ENCODE measurements around the gene PCBD2.
"Not testable (repeated sequence)": the region's sequence is repeated elsewhere in the genome, so short reads cannot be mapped to it uniquely, and the experiment has no call there.

Gene PCBD2

DNA sequence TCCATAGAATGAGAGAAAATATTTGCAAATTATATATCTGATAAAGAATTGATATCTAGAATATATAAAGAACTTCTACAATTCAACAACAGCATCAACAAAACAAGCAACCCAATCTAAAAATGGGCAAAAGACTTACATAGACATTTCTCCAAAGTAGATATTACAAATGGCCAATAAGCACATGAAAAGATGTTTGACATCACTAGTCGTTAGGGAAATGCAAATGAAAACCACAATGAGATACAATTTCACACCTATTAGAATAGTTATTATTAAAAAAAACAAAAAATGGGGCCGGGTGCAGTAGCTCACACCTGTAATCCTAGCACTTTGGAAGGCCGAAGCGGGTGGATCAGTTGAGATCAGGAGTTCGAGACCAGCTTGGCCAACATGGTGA lies 87.2 kb downstream of the PCBD2 start:
- no peaks in the 10 kb centered on the region for H3K36me3 Mint-ChIP-seq
- DNase-seq (ENCODE audit: low spot score in 2 of 2) (no peak), ATAC-seq (ENCODE audit: low read depth) (no peak)
- no peak overlapping the region for H3K27ac Mint-ChIP-seq
- H3K4me1 Mint-ChIP-seq, result peaks cover 15% of the 10 kb centered on the region
- H3K9me3 Mint-ChIP-seq, result no peaks in the 10 kb centered on the region
- no peak overlapping the region for H3K4me3 Mint-ChIP-seq
- no peaks in the 10 kb centered on the region for H3K27me3 Mint-ChIP-seq

DNA sequence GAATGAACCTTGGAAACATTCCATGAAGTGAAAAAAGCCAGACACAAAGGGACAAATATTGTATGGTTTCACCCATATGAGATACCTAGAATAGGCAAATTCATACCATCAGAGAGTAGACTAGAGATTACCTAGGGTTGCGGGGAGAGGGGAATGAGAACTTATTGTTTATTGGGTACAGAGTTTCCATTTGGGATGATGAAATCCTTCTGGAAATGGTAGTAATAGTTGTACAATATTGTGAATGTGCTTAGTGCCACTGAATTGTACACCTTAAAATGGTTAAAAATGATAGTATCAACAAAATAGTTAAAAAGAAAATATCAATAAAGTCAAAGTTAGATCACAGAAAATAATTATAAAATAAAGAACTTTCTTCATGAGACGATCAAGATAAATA lies 88.2 kb downstream of the PCBD2 start:
- Mint-ChIP-seq H3K4me3 (no peak overlapping the region), H3K27me3 (no peaks in the 10 kb centered on the region), H3K9me3 (no peaks in the 10 kb centered on the region), H3K36me3 (no peaks in the 10 kb centered on the region), H3K27ac (no peak overlapping the region), H3K4me1 (peaks cover 15% of the 10 kb centered on the region)
- ATAC-seq (ENCODE audit: low read depth), result no peak
- DNase-seq (ENCODE audit: low spot score in 2 of 2), result no peak

DNA sequence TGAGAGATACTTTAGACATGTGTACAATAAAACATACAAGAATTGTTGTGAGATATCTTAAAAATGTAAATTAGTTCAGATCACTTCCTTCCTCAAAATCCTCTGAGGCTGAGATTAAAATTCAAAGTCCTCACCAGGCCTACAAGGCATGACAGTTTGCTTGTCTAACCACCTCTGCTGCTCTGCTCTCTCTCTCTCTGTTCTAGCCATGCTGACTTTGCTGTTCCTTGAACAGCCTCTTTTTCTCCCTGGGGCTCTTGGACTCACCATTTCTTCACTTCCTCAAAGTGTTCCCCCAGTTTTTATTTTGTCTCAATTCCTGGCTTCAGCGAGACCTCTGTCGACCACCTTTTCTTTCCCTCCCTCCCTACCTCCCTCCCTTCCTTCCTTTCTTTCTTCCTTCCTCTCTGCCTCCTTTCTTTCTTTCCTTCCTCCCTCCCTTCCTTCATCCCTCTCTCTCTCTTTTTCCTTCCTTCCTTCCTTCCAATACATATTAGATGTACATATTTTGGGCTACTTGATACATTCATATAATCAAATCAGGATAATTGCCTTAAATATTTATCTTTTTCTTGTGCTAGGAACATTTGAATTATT lies 89.7 kb downstream of the PCBD2 start:
- H3K36me3 Mint-ChIP-seq, result no peaks in the 10 kb centered on the region
- DNase-seq (ENCODE audit: low spot score in 2 of 2) (peak in 1 of 2 donors; percentile 31), ATAC-seq (ENCODE audit: low read depth) (peak; percentile 99)
- H3K4me3 Mint-ChIP-seq, result peak overlapping the region; percentile 45
- no peaks in the 10 kb centered on the region for H3K9me3 Mint-ChIP-seq
- peaks cover 15% of the 10 kb centered on the region for H3K4me1 Mint-ChIP-seq
- H3K27me3 Mint-ChIP-seq, result no peaks in the 10 kb centered on the region
- peak overlapping the region; percentile 17 for H3K27ac Mint-ChIP-seq

DNA sequence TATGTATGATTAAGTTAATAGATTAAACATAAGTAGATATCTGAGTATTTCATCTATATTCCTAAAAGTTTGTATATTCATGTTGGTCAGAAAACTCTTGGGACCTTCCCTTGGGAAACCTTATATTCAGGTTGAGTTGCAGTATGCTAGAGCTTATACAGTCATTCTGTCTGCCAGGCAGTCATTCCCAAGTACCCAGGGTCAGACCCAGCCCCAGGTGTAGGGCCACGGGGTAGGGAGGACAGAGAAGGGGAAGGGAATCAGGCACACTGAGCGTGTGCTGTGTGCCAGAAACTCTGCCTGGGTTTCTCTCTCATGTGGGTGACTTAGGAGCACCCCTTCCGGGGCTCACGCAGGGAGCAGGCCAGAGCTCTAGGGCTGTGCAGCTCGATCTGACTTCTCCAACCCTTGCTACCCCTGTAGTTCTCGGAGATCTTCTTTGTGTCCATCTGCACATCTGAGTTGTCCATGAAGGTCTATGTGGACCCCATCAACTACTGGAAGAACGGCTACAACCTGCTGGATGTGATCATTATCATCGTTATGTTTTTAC lies 91.0 kb downstream of the PCBD2 start:
- ATAC-seq (ENCODE audit: low read depth), result no peak
- H3K27ac Mint-ChIP-seq, result no peak overlapping the region
- no peaks in the 10 kb centered on the region for H3K27me3 Mint-ChIP-seq
- peaks cover 15% of the 10 kb centered on the region for H3K4me1 Mint-ChIP-seq
- no peaks in the 10 kb centered on the region for H3K36me3 Mint-ChIP-seq
- DNase-seq (ENCODE audit: low spot score in 2 of 2), result no peak
- H3K9me3 Mint-ChIP-seq, result no peaks in the 10 kb centered on the region
- H3K4me3 Mint-ChIP-seq, result no peak overlapping the region

DNA sequence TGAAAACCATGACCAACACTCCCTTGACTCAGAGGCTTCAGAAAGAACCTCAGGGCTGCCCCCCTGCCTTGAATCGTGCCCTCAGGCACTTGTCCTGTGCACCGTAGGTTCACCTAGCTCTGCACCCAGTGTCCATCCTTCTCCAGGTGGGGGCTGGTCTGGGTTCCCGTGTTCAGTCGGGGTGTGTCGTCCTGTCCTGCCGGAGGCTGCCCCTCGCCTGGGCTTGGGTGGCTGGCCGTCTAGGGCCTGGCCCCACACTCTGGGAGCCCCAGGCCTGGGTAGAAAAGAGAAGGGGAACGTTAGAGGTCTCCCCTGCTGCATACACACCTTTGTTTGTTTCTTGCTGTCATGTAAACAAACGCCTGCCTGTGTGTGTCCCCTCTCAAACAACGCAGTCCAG lies 92.1 kb downstream of the PCBD2 start:
- no peak for DNase-seq (ENCODE audit: low spot score in 2 of 2)
- Mint-ChIP-seq H3K27me3 (no peaks in the 10 kb centered on the region), H3K36me3 (no peaks in the 10 kb centered on the region), H3K4me3 (no peak overlapping the region), H3K4me1 (peaks cover 15% of the 10 kb centered on the region), H3K9me3 (no peaks in the 10 kb centered on the region), H3K27ac (no peak overlapping the region)
- no peak for ATAC-seq (ENCODE audit: low read depth)

DNA sequence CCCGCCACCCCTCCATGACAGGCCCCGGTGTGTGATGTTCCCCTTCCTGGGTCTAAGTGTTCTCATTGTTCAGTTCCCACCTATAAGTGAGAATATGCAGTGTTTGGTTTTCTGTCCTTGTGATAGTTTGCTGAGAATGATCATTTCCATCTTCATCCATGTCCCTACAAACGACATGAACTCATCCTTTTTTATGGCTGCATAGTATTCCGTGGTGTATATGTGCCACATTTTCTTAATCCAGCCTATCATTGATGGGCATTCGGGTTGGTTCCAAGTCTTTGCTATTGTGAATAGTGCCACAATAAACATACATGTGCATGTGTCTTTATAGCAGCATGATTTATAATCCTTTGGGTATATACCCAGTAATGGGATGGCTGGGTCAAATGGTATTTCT lies 93.1 kb downstream of the PCBD2 start:
- not testable (repeated sequence) for H3K36me3 Mint-ChIP-seq; H3K4me3 Mint-ChIP-seq; DNase-seq (ENCODE audit: low spot score in 2 of 2); H3K27ac Mint-ChIP-seq; H3K27me3 Mint-ChIP-seq; H3K9me3 Mint-ChIP-seq; ATAC-seq (ENCODE audit: low read depth)
- H3K4me1 Mint-ChIP-seq, result peaks cover 15% of the 10 kb centered on the region

DNA sequence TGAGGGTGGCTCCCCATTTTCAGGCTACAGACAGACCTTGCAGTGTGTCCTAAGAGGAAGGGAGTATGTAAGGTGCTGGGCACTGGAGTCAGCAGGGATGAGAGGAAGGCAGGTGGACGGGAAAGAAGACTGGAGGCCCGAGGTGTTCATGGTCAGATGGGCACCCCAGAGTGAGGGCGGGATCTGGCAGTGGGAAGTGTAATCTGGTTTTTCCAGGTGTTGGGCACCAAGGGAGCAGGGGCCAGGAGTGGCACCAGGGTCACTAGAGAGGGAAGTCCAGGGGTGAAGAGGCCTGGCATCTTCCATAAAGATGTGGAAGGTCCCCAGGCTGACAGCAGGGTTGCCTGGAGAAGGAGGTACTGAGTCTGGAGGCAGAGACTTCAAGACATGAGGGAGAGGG lies 99.4 kb downstream of the PCBD2 start:
- no peak overlapping the region for H3K4me3 Mint-ChIP-seq

DNA sequence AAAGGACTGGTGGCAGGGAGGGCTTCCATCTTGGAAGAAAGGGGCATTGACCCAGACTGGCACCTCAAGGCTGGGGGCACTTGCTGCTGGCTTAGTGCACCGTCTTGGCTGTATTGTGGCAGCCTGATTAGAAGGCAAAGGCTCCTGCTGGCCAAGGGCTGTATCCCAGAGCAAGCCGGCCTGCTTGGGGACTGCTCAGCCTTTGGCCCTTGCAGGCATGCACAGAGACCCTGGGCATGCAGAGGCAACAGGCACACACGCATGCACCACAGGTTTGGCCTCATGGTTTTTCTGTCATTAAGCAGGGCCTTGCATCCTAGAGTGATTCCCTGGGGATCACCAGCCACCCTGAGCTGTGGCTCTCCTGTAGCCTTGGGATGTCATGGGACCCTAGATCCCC lies 100.1 kb downstream of the PCBD2 start:
- Mint-ChIP-seq H3K4me1 (no peaks in the 10 kb centered on the region), H3K36me3 (peaks cover 7% of the 10 kb centered on the region), H3K4me3 (no peak overlapping the region), H3K27me3 (peaks cover 2% of the 10 kb centered on the region), H3K9me3 (no peaks in the 10 kb centered on the region), H3K27ac (no peak overlapping the region)
- no peak for ATAC-seq (ENCODE audit: low read depth)
- DNase-seq (ENCODE audit: low spot score in 2 of 2), result no peak

More for the DNA sequence above, 99.4 kb downstream of the PCBD2 start:
- Mint-ChIP-seq H3K36me3 (peaks cover 7% of the 10 kb centered on the region), H3K4me1 (no peaks in the 10 kb centered on the region), H3K27me3 (peaks cover 2% of the 10 kb centered on the region), H3K27ac (no peak overlapping the region), H3K9me3 (no peaks in the 10 kb centered on the region)
- ATAC-seq (ENCODE audit: low read depth) (no peak), DNase-seq (ENCODE audit: low spot score in 2 of 2) (no peak)

DNA sequence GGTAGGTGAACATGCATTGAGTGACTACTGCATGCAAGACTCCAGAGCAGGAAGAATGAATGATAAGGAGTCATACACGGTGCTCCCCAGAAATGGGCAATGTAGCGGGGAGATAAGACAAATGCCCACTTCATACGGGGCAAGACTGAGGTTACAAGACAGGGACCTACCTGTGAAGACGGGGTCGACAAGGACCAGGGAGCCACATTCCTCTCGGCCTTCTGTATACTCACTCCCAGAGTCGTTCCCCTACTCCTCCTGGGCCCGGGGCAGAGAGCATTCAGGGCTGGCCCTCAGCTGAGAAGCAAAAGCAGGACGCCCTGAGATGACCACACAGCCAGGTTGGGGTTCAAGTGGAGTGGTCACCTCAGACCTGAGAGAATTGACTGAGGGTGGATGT lies 102.4 kb downstream of the PCBD2 start:
- Mint-ChIP-seq H3K9me3 (no peaks in the 10 kb centered on the region), H3K4me1 (no peaks in the 10 kb centered on the region), H3K27ac (no peak overlapping the region), H3K36me3 (peaks cover 6% of the 10 kb centered on the region), H3K4me3 (no peak overlapping the region), H3K27me3 (peaks cover 2% of the 10 kb centered on the region)
- no peak for DNase-seq (ENCODE audit: low spot score in 2 of 2)
- no peak for ATAC-seq (ENCODE audit: low read depth)

DNA sequence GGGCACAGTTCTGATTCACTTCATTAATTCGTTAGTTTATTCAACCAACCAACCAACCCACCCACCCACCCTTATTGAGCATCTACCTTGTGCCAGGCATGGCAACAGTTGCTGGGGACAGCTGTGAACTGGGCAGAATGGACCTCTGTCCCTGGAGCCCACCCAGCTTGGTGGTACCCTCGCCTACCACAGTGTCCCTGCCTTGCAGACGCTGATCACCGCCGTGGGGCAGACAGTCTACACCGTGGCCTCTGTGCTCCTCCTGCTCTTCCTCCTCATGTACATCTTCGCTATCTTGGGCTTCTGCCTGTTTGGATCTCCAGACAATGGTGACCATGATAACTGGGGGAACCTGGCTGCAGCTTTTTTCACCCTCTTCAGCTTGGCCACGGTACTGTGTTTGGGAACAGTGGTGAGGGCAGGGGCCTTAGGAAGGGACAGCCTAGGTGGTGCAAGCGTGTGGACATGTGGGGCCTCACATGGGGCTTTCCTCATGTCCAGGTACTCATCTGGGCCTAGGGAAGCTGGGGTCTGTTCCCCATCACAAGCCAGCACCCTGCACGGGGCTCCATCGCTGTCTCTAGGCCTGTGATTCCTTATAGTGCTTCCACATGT lies 102.9 kb downstream of the PCBD2 start:
- Mint-ChIP-seq H3K27ac (no peak overlapping the region), H3K4me3 (no peak overlapping the region), H3K27me3 (peaks cover 5% of the 10 kb centered on the region), H3K36me3 (peaks cover under 1% of the 10 kb centered on the region), H3K4me1 (no peaks in the 10 kb centered on the region), H3K9me3 (no peaks in the 10 kb centered on the region)
- ATAC-seq (ENCODE audit: low read depth) (no peak), DNase-seq (ENCODE audit: low spot score in 2 of 2) (no peak)

DNA sequence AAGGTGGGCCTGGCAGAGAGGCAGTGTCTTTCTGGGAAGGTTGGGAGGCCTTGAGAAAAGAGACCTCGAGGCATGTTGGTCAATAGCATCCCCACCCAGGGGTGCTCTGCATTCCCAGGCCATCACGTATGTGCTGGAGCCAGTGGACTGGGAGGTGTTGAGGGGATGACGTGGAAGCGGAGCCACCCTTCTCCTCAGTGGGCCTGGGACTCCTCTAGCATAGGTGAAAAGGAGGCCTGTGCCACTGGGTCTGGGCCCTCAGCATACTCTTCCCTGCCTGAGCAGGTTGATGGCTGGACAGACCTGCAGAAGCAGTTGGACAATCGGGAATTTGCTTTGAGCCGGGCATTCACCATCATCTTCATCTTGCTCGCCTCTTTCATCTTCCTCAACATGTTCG lies 103.6 kb downstream of the PCBD2 start:
- H3K4me3 Mint-ChIP-seq, result no peak overlapping the region
- no peaks in the 10 kb centered on the region for H3K9me3 Mint-ChIP-seq
- no peaks in the 10 kb centered on the region for H3K36me3 Mint-ChIP-seq
- no peak for ATAC-seq (ENCODE audit: low read depth)
- H3K27me3 Mint-ChIP-seq, result peaks cover 5% of the 10 kb centered on the region
- no peak overlapping the region for H3K27ac Mint-ChIP-seq
- H3K4me1 Mint-ChIP-seq, result no peaks in the 10 kb centered on the region
- no peak for DNase-seq (ENCODE audit: low spot score in 2 of 2)

DNA sequence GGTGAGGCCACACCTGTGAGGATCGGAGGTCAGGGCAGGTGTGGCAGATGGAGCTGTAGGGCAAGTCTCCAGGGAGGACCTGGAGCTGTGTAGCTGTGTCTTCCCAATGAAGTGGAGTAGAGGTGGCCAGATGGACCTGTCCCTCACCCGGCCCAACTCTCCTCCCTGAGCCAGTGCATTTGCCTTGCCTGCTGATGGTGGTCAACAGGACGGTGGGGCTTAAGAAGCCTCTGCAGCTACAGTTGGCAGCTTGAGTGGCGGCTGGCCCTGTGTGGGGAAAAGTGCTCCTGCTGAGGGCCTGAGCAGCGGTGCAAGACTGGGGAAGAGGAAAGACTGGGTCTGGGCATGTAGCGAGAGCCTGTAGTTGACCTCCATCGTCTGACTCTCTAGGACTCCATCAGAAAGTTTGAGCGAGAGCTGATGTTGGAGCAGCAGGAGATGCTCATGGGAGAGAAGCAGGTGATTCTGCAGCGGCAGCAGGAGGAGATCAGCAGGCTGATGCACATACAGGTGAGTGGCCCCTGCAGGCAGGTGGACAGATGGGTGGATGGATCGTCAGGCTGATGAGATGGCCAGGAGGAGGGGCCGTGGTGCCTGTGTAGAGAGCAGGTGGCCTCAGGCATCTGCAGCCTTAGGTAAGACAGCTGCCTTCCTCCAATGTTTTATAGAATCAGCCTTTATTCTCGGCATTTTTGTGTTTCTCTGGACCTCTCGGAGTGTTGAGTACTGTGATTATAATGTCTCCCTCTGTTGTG lies 104.2 kb downstream of the PCBD2 start:
- Mint-ChIP-seq H3K27ac (no peak overlapping the region), H3K4me3 (no peak overlapping the region), H3K36me3 (no peaks in the 10 kb centered on the region), H3K27me3 (peaks cover 5% of the 10 kb centered on the region), H3K4me1 (no peaks in the 10 kb centered on the region), H3K9me3 (no peaks in the 10 kb centered on the region)
- ATAC-seq (ENCODE audit: low read depth) (no peak), DNase-seq (ENCODE audit: low spot score in 2 of 2) (no peak)

DNA sequence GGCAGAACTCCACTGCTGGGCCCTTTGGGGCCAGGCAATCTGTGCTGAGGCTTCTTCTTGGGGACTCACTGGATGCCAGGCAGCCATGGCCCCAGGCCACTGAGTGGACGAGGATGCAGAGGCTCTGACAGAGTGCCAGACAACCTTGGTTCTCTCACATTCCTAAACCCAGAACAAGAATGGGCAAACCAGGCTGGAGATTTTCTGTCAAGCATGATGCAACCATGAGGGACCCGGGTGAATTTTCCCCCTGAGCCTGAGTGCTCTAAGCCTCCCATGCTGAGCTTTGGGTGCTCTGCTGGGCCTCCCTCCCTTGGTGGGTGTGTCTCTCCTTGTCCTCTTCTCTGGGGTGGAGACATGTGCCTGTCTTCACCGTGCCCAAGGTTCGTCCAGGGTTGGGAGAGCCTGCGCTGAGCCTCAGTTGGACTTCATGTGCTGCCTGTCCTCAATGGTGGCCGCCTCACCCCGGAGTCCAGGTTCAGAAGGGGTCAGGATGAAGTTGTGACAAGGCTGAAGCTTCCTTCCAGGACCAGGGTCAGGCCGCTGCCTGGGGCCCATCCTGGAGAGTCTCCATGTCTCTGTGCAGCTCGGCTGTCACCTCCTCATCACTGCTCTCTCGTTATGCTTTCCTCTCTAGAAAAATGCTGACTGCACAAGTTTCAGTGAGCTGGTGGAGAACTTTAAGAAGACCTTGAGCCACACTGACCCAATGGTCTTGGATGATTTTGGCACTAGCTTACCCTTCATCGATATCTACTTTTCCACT lies 105.0 kb downstream of the PCBD2 start:
- Mint-ChIP-seq H3K4me1 (no peaks in the 10 kb centered on the region), H3K27ac (no peak overlapping the region), H3K36me3 (no peaks in the 10 kb centered on the region), H3K27me3 (peaks cover 2% of the 10 kb centered on the region), H3K9me3 (no peaks in the 10 kb centered on the region), H3K4me3 (no peak overlapping the region)
- ATAC-seq (ENCODE audit: low read depth) (no peak), DNase-seq (ENCODE audit: low spot score in 2 of 2) (no peak)
